ENCODE measurements around the gene MEGF8. TPM values are rescaled to one million over a fixed set of nuclear protein-coding genes. Genes with fewer than 3 reads are reported as not detected.

MEGF8 gene
- total and polyA plus RNA-seq, 2 of the 13 experiments (the other 11 are each of a cell fraction or from before 2014, with no cell fraction given) = 4.0 to 8.8 TPM

- no peak for TF ChIP-seq PRDM15 (CRISPR knock-in tag; IDR thresholded peaks at IDR 0.05)
- TF ChIP-seq REPIN1 (CRISPR knock-in tag; IDR thresholded peaks at IDR 0.05; ENCODE audit: borderline replicate concordance, low read depth) = 0 out of 2 replicates have a peak, but pooled peaks have one; percentile 20
- no peak for TF ChIP-seq ZHX1 (CRISPR knock-in tag; IDR thresholded peaks at IDR 0.05; ENCODE audit: low read depth)
- TF ChIP-seq ZFP91 (CRISPR knock-in tag; IDR thresholded peaks at IDR 0.05; ENCODE audit: borderline replicate concordance) = 0 out of 2 replicates have a peak, but pooled peaks have one; percentile 14
- no peak for TF ChIP-seq ZNF510 (CRISPR knock-in tag; IDR thresholded peaks at IDR 0.05; ENCODE audit: low read depth)
- peak; percentile 40; the same call in 1 of the 2 replicates for TF ChIP-seq ZBTB25 (CRISPR knock-in tag; IDR thresholded peaks at IDR 0.05)
- TF ChIP-seq MAF1 (CRISPR knock-in tag; IDR thresholded peaks at IDR 0.05; ENCODE audit: borderline replicate concordance) = no peak
- peak; percentile 66 for TF ChIP-seq BHLHE40 (IDR thresholded peaks at IDR 0.05; ENCODE audit: low read length)
- no peak for TF ChIP-seq MTF2 (CRISPR knock-in tag; IDR thresholded peaks at IDR 0.05; ENCODE audit: borderline replicate concordance)
- TF ChIP-seq HMGXB4 (CRISPR knock-in tag; IDR thresholded peaks at IDR 0.05; ENCODE audit: borderline replicate concordance in 1 of 2, low read depth in 1 of 2) = peak; percentile 58 to 90; a peak in 3 of 4 replicates
- no peak for TF ChIP-seq HCFC1 (IDR thresholded peaks at IDR 0.05; ENCODE audit: low read depth, low read length)
- no peak for TF ChIP-seq MIER2 (CRISPR knock-in tag; IDR thresholded peaks at IDR 0.05)
- 0 out of 4 replicates have a peak, but pooled peaks of 1 of the 2 experiments have one; percentile 14 for TF ChIP-seq NR2F1 (CRISPR knock-in tag; IDR thresholded peaks at IDR 0.05)
- no peak for TF ChIP-seq ZNF784 (CRISPR knock-in tag; IDR thresholded peaks at IDR 0.05; ENCODE audit: borderline replicate concordance)
- no peak for TF ChIP-seq ZFYVE20 (CRISPR knock-in tag; IDR thresholded peaks at IDR 0.05; ENCODE audit: borderline replicate concordance, low read depth)
- peak; percentile 26; the same call in 1 of the 2 replicates for TF ChIP-seq SOX5 (CRISPR knock-in tag; IDR thresholded peaks at IDR 0.05; ENCODE audit: borderline replicate concordance)
Measured at GRCh38 chr19:42420055-42420544, 94.7 kb downstream of the MEGF8 start (continued).
